DMS 273 (cell line): ENCODE results near the gene HSPA12B.

ENCODE experiments used
- DNase-seq: peaks from one replicate; lab custom pipeline; 2025; ENCODE audit not compliant: unreplicated experiment; lab: John Stamatoyannopoulos, UW

Gene HSPA12B

GRCh38 chr20:3728354-3728753, 4.1 kb upstream of the HSPA12B start:
- DNase-seq = no peak

DNA sequence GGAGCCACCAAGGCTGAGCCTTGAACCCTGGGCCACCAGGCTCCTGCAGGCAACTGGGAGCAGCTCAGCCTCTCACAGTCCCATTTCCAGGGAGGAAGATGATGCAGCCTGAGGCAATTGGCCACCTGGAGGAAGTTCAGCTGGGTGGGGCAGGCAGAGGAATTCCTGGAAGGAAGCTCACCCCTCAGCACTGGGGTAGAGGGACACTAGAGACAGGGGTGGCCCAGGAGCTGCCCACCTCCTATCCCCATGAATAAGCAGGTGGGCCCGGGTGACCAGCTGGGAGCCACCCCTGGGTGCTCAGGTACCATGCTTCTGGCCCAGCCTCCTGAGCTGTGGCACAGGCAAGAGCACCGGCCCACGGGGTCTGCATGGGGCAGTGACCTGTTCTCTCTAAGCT, 3.6 kb upstream of the HSPA12B start:
- no peak for DNase-seq

- no peak for DNase-seq
Measured at GRCh38 chr20:3729378-3729777, 3.1 kb upstream of the HSPA12B start.

DNA sequence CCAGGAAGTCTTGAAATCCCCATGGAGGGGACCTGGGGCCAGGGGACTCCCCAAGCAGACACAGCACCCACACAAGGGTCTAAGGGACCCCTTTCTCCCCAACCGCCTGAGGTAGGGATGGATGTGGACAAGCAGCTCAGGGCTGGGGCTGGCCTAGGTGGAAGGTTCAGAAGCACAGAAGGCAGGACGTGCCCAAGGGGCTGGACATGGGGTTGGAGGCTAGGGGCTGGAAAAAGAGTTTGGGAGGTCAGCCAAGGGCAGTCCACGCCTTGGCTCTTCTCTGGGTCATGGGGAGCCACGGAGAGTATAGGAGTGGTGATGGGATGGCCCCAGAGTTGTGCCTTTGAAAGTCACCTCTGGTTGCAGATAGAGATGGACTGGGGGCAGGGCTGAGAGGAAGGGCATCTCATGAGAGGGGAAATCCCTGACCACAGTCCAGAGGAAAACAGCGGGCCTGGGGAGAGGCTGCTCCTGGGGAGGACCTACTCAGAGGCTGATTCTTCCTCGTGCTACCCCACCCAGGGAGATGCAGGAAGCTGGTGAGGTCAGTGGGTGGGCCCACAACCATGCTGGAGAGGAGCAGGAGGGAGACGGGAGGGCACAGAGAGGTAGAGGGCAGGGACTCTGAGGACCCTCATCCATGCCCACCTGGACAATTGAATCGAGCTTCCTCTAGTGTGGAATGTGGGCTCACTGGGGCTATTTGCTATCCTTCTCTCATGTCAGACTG, 2.5 kb upstream of the HSPA12B start:
- no peak for DNase-seq

- DNase-seq = no peak
Measured at GRCh38 chr20:3730803-3731672, 1.4 kb upstream of the HSPA12B start.

- no peak for DNase-seq
Measured at GRCh38 chr20:3731944-3732326, 550 bp upstream of the HSPA12B start.

DNA sequence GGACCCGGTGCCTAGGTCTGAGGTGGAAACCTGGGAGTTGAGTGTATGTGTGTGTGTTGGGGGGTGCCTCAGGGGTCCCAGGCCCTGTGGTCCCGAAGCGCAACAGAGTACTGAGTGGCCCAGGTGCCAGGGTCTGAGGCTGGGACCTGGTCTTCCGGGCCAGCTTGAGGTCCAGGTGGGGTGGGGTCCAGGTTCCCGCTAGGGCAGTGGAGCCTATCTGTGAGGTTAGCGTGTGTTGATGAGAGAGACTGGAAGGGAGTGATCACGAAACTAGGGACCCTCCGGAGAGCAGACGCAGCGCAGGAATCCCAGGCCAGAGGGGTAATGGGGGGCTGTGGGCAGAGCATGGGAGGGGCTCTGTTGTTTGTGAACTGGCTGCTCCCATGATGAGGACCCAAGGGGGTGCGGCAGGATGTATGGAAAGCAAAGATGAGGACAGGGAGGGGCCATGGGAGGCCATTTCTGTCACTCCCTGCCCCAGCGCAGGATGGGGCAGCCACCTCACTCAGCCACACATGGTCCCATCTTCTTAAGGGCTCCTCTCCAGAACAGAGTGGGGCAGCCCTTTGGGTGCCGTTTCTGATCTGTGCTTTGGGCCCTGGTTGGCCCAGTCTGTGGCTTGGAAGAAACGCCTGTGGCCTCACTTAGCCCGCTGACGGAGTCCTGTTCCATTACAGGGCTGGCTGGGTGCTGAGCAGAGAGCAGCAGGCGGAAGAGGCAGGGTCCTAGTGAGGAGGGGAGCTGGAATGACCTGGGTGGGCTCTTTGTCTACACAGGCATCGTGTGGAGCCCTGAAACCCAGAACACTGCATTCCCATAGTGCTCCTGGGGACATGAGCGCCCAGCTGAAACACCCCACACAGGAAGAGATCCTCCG, 872 bp downstream of the HSPA12B start:
- no peak for DNase-seq

GRCh38 chr20:3734111-3734843, 1.8 kb downstream of the HSPA12B start:
- DNase-seq = no peak

- no peak for DNase-seq
Measured at GRCh38 chr20:3735768-3736167, 3.3 kb downstream of the HSPA12B start.

- no peak for DNase-seq
Measured at GRCh38 chr20:3738111-3739053, 5.9 kb downstream of the HSPA12B start.

DNA sequence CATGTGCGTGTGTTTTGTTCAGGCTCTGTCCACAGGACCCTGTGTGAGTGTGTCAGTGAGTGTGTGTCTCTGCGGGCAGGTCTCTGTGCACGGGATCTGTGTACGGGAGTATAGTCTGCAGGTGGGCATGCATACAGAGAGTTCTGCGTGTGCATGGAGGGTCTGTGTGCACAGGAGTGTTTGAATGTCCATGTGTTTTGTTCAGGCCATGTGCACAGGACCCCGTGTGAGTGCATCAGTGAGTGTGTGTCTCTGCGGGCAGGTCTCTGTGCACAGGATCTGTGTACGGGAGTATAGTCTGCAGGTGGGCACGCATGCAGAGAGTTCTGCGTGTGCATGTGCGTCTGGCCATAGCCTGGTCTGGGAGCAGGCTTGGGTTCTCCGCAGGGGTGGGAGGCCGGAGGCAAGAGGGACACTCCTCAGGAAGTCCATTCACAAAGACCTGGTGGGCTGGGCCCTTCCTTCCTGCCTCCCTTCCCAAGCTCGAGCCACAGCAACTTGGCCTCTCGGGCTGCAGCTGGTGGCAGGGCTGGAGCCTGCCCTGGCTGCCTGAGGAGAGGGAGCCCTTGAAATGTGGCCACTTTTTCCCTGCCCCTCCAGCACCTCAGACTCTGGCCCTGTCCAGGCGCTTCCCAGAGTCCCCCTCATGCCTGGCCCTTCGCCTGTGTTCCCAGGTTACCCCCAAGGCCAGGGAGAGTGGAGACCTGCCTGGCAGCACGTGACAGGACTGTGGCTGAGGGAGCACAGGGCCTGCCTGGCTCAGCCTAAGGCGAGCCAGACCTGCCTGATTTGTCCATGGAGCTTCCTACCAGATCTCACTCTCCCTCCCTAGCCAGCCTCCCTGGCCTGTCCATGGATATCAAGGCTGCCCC, 6.8 kb downstream of the HSPA12B start:
- DNase-seq = no peak

- DNase-seq = no peak
Measured at GRCh38 chr20:3739926-3740451, 7.5 kb downstream of the HSPA12B start.

- DNase-seq = no peak
Measured at GRCh38 chr20:3740615-3741301, 8.3 kb downstream of the HSPA12B start.

DNA sequence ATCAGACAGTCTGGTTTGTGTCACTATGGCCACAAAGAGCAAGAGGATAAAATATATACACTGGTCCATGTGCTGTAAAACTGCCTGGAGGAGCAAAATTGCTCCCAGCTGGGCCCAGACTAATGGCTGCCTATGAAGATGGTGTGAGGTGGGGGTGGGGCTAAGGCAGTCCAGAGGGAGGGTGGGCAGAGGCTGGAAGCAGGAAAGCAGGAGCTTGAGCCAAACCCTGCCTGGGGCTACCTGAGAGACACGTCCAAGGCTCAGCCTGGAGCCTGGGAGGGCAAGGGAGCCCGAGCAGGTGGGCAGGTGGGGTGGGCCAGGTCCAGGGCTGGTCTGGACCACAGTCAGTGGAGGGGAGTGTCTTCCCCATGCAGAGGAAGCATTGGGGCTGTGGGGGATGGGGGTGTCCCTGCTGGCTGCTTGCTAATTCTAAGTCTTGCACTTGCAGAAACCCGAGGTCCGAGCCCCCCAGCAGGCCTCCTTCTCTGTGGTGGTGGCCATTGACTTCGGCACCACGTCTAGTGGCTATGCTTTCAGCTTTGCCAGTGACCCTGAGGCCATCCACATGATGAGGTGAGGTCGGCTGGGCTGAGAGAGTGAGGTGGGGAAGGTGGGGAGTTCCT, 9.5 kb downstream of the HSPA12B start:
- DNase-seq = no peak

GRCh38 chr20:3743251-3743650, 10.8 kb downstream of the HSPA12B start:
- no peak for DNase-seq

GRCh38 chr20:3744037-3744436, 11.6 kb downstream of the HSPA12B start:
- DNase-seq = no peak
